Lower leg skin (tissue), 4 donors: ENCODE results near the gene KCNJ3. TPM values are rescaled to one million over a fixed set of nuclear protein-coding genes. Genes with fewer than 3 reads are reported as not detected.

Experiments
- DNase-seq, 2 donors: peaks; one replicate each; pipeline ENCODE4 v3.0.0-alpha.2; 2019; ENCODE audit warnings: low spot score in 2 of 2
- H3K4me3 ChIP-seq: fragments of 200-600 bp; sonication (generic); 2 replicates; pipeline ENCODE4 v1.5.1; 2017; ENCODE audit warnings: mild to moderate bottlenecking, low read depth; ENCODE audit not compliant: poor library complexity, severe bottlenecking
- CTCF ChIP-seq, 3 donors: fragments of 450-650 bp; IDR thresholded peaks; one replicate each; pipeline ENCODE4 v1.5.1; 2016; ENCODE audit warnings: antibody characterized with exemption in 3 of 3, mild to moderate bottlenecking in 3 of 3, moderate library complexity in 2 of 3
- POLR2A ChIP-seq, 2 donors: fragments of 450-650 bp; IDR thresholded peaks; one replicate each; pipeline ENCODE4 v1.6.1; 2016 to 2017; ENCODE audit warnings: antibody characterized with exemption in 2 of 2, mild to moderate bottlenecking in 1 of 2, moderate library complexity in 1 of 2
- WGBS, 2 donors: methylation state at CpG; one replicate each; pipeline ENCODE4 v1.1.5; 2018; 5-methylcytosine and 5-hydroxymethylcytosine counted together
- intact Hi-C: fragments of 100-400 bp; cut with DNase I; formaldehyde crosslinking; loops from one replicate; pipeline ENCODE4 v1.15.0; 2023; ENCODE audit warnings: low total_unique reads
- total RNA-seq, 4 donors: library from RNA; depleted of rRNA; stranded (reverse); fragments of >200 nt; gene quantifications; one replicate each; pipeline ENCODE4 v1.1.0, GENCODE V29; 2016

KCNJ3 gene
- total RNA-seq, 4 donors from 2014 or later, result 0.08 to 0.42 (median 0.42) TPM; not detected in 1

GRCh38 chr2:154706660-154707059 lies 8.2 kb downstream of the KCNJ3 start:
- DNase-seq, result no peak
- H3K4me3 ChIP-seq, result no peak overlapping the region
- WGBS, 2 donors, result 51 to 69% methylated on average over 1 of the region's 1 CpG
- TF ChIP-seq CTCF (IDR thresholded peaks at IDR 0.05), result no peak
- no peak for TF ChIP-seq POLR2A (IDR thresholded peaks at IDR 0.05)
- intact Hi-C loops, result no loop called here

- TF ChIP-seq POLR2A (IDR thresholded peaks at IDR 0.05) (no peak), CTCF (IDR thresholded peaks at IDR 0.05) (no peak)
- DNase-seq, result no peak
- H3K4me3 ChIP-seq, result no peak overlapping the region
- intact Hi-C loops, result no loop called here
- WGBS, 2 donors, result 78 to 80% methylated on average over 3 of the region's 3 CpGs
Observed at GRCh38 chr2:154707994-154708575, 9.6 kb downstream of the KCNJ3 start.

- intact Hi-C loops, result no loop called here
- 20 to 39% methylated on average over 3 of the region's 3 CpGs for WGBS, 2 donors
- no peak overlapping the region for H3K4me3 ChIP-seq
- no peak for DNase-seq
- TF ChIP-seq CTCF (IDR thresholded peaks at IDR 0.05) (no peak), POLR2A (IDR thresholded peaks at IDR 0.05) (no peak)
Observed at GRCh38 chr2:154709215-154709614, 10.7 kb downstream of the KCNJ3 start.

GRCh38 chr2:154710078-154710477 lies 11.6 kb downstream of the KCNJ3 start:
- TF ChIP-seq POLR2A (IDR thresholded peaks at IDR 0.05) (no peak), CTCF (IDR thresholded peaks at IDR 0.05) (no peak)

GRCh38 chr2:154710685-154711084 lies 12.2 kb downstream of the KCNJ3 start:
- WGBS, 2 donors, result 90 to 94% methylated on average over 2 of the region's 2 CpGs
- no peak overlapping the region for H3K4me3 ChIP-seq
- TF ChIP-seq CTCF (IDR thresholded peaks at IDR 0.05) (no peak), POLR2A (IDR thresholded peaks at IDR 0.05) (no peak)
- DNase-seq, result no peak
- intact Hi-C loops, result no loop called here

More at GRCh38 chr2:154710078-154710477, 11.6 kb downstream of the KCNJ3 start:
- 92 to 94% methylated on average over 2 of the region's 2 CpGs for WGBS, 2 donors
- intact Hi-C loops, result no loop called here
- H3K4me3 ChIP-seq, result no peak overlapping the region
- no peak for DNase-seq

GRCh38 chr2:154713675-154714074 lies 15.2 kb downstream of the KCNJ3 start:
- intact Hi-C loops, result no loop called here
- H3K4me3 ChIP-seq, result no peak overlapping the region
- no peak for DNase-seq
- TF ChIP-seq CTCF (IDR thresholded peaks at IDR 0.05), result no peak
- TF ChIP-seq POLR2A (IDR thresholded peaks at IDR 0.05), result no peak
